ENCODE data around the gene CSE1L. TPM values are rescaled to one million over a fixed set of nuclear protein-coding genes. Genes with fewer than 3 reads are reported as not detected.
"Not testable (repeated sequence)": the region's sequence is repeated elsewhere in the genome, so short reads cannot be mapped to it uniquely, and the experiment has no call there.

Gene CSE1L
- polyA plus RNA-seq, 4 donors: 11.9 to 47.7 (median 23.3) TPM

DNA sequence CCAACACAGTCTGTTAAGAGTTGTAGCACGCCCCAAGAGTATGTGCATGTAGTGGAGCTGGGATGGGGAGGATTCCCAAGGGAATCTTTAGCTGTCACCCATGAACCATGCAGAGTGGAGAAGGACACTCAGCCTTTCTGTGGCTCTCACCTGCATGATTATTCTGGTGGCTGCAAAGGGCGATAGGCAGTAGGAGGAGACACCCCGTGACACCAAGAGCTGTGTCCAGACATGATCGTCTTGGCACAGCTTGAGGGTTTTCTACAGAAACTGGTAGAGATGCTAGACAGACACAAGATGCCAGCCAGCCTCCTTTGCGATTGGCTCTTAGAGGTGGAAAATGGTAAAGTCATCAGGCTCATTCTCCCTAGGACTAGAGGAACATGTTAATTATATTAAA, 3.1 kb upstream of the CSE1L start:
- Histone ChIP-seq H3K4me3 (ENCODE audit: low read depth in 1 of 3, low read length in 3 of 3) (no peak overlapping the region), H3K36me3 (ENCODE audit: control insufficient read depth in 3 of 3, insufficient read depth in 2 of 3, low read depth in 1 of 3, low read length in 3 of 3) (peaks cover 0 to 4% (median 0%) of the 10 kb centered on the region in 3 donors), H3K27ac (ENCODE audit: low read depth in 1 of 3, low read length in 2 of 3) (no peak overlapping the region), H3K4me1 (ENCODE audit: control insufficient read depth in 3 of 3, insufficient read depth in 2 of 3, low read depth in 1 of 3, low read length in 2 of 3) (peaks cover 2 to 8% (median 3%) of the 10 kb centered on the region in 3 donors), H3K27me3 (ENCODE audit: control insufficient read depth in 3 of 3, insufficient read depth in 3 of 3, low read length in 3 of 3) (no peaks in the 10 kb centered on the region), H3K9me3 (ENCODE audit: control insufficient read depth in 2 of 2, insufficient read depth in 1 of 2, low read depth in 1 of 2, low read length in 1 of 2) (no peaks in the 10 kb centered on the region)
- DNase-seq (no peak), FAIRE-seq (no peak)
- 91 to 99% (median 92%) methylated on average over 5 of the region's 5 CpGs for WGBS, 3 donors

DNA sequence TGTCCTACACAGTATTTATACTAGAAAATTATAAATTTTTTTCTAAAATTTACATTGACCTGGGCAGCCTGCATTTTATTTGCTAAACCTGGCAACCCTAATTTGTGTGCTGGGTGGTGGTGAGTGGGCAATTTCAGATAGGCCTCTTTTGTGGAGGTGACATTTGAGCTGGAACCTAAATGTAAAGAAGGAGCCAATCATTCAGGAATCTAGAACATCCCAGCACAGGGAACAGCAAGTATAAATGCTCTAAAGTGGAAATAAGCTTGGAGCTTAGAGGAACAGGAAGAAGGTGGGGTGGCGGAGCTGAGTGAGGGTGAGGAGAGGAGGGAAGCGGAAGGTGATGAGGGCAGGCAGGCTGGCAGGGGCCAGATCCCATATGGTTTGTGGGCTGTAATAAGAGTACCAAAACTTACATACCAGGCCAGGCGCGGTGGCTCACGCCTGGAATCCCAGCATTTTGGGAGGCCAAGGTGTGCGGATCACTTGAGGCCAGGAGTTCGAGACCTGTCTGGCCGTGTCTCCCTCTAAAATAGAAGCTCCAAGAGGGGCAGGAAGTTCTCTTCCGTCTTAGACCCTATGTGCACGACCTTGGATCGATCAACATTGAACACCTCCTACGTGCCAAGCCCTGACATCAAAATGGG, 549 bp upstream of the CSE1L start:
- Histone ChIP-seq H3K36me3 (ENCODE audit: control insufficient read depth in 3 of 3, insufficient read depth in 2 of 3, low read depth in 1 of 3, low read length in 3 of 3) (peaks cover 0 to 4% (median 0%) of the 10 kb centered on the region in 3 donors), H3K4me3 (ENCODE audit: low read depth in 1 of 3, low read length in 3 of 3) (peak overlapping the region in 2 of 3 donors; percentile 70 to 97), H3K4me1 (ENCODE audit: control insufficient read depth in 3 of 3, insufficient read depth in 2 of 3, low read depth in 1 of 3, low read length in 2 of 3) (peaks cover 2 to 8% (median 4%) of the 10 kb centered on the region in 3 donors), H3K9me3 (ENCODE audit: control insufficient read depth in 2 of 2, insufficient read depth in 1 of 2, low read depth in 1 of 2, low read length in 1 of 2) (no peaks in the 10 kb centered on the region), H3K27me3 (ENCODE audit: control insufficient read depth in 3 of 3, insufficient read depth in 3 of 3, low read length in 3 of 3) (no peaks in the 10 kb centered on the region), H3K27ac (ENCODE audit: low read depth in 1 of 3, low read length in 2 of 3) (peak overlapping the region; percentile 50 to 98 (median 87))
- WGBS, 3 donors: 4 to 9% (median 9%) methylated on average over 12 of the region's 12 CpGs
- DNase-seq: peak in 1 of 2 donors; percentile 21
- FAIRE-seq: no peak

DNA sequence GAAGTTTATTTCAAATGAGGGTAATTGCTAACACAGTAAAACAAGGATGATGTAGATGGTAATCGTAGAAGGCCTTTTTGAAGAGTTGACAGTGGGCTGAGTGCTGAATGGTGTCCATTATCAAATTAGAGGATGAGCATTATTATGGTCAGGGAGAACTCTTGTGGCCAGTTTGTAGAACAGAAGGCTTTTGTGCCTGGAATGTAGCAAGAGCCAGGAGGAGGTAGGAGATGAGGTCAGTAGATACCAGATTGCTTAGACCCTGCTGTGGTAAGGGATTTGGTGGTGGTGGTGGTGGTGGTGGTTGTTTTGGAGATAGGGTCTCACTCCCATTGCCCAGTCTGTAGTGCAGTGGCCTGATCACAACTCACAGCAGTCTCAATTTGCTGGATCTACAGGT, 6.2 kb downstream of the CSE1L start:
- Histone ChIP-seq H3K4me1 (ENCODE audit: control insufficient read depth in 3 of 3, insufficient read depth in 2 of 3, low read depth in 1 of 3, low read length in 2 of 3) (peaks cover 4 to 16% (median 8%) of the 10 kb centered on the region in 3 donors), H3K27ac (ENCODE audit: low read depth in 1 of 3, low read length in 2 of 3) (no peak overlapping the region), H3K4me3 (ENCODE audit: low read depth in 1 of 3, low read length in 3 of 3) (no peak overlapping the region), H3K27me3 (ENCODE audit: control insufficient read depth in 3 of 3, insufficient read depth in 3 of 3, low read length in 3 of 3) (no peaks in the 10 kb centered on the region), H3K36me3 (ENCODE audit: control insufficient read depth in 3 of 3, insufficient read depth in 2 of 3, low read depth in 1 of 3, low read length in 3 of 3) (peaks cover 0 to 17% (median 0%) of the 10 kb centered on the region in 3 donors), H3K9me3 (ENCODE audit: control insufficient read depth in 2 of 2, insufficient read depth in 1 of 2, low read depth in 1 of 2, low read length in 1 of 2) (no peaks in the 10 kb centered on the region)
- 87 to 91% (median 90%) methylated on average over 1 of the region's 1 CpG for WGBS, 3 donors
- no peak for DNase-seq
- FAIRE-seq: no peak

DNA sequence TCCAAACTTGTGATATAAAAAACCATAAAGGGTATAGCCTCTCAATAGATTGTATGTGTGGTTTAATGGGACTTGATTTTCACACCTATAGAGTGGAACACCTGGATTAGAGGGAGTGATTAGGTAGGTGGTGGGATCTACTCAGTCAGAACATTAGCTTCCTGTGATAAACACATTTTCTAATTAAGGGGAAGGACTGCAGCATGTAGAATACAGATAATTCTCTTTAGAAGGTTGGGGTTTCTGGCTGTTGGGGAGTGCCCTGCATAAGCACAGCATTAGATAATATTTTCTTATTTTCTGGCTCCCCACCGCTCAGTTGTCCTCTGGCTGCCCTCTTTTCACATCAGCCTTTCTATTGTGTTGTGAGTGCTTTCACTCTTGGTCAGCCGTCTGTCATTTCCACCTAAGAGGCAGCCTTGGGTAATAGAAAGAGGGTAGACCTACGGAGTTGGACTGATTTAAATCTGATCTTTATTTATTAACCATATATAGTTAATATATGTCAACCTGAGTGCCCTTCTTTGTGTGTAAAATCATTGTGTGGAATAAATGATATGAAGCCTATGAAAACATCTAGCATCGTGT, 8.0 kb downstream of the CSE1L start:
- peak in 1 of 2 donors; percentile 10 for DNase-seq
- Histone ChIP-seq H3K4me1 (ENCODE audit: control insufficient read depth in 3 of 3, insufficient read depth in 2 of 3, low read depth in 1 of 3, low read length in 2 of 3) (peaks cover 0 to 16% (median 6%) of the 10 kb centered on the region in 3 donors), H3K27ac (ENCODE audit: low read depth in 1 of 3, low read length in 2 of 3) (no peak overlapping the region), H3K9me3 (ENCODE audit: control insufficient read depth in 2 of 2, insufficient read depth in 1 of 2, low read depth in 1 of 2, low read length in 1 of 2) (no peaks in the 10 kb centered on the region), H3K36me3 (ENCODE audit: control insufficient read depth in 3 of 3, insufficient read depth in 2 of 3, low read depth in 1 of 3, low read length in 3 of 3) (peaks cover 0 to 25% (median 0%) of the 10 kb centered on the region in 3 donors), H3K4me3 (ENCODE audit: low read depth in 1 of 3, low read length in 3 of 3) (no peak overlapping the region), H3K27me3 (ENCODE audit: control insufficient read depth in 3 of 3, insufficient read depth in 3 of 3, low read length in 3 of 3) (no peaks in the 10 kb centered on the region)
- 32 to 57% (median 46%) methylated on average over 4 of the region's 4 CpGs for WGBS, 3 donors
- FAIRE-seq: no peak

DNA sequence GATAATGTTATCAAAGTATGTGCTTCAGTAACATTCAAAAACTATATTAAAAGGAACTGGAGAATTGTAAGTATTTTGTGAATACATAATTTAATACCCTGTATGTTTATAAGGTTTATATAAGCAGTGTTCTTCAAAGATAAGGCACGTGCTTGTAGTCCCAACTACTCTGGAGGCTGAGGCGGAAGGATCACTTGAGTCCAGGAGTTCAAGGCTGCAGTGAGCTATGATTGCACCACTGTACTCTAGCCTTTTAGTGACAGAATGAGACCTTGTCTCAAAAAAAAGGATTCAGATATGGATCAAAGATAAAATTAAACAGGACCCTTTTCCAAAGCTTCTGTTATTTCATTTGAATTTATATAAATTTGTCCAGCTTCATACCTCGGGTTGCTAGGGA, 17.2 kb downstream of the CSE1L start:
- no peak for FAIRE-seq
- H3K27ac ChIP-seq (ENCODE audit: low read depth in 1 of 3, low read length in 2 of 3): no peak overlapping the region
- no peaks in the 10 kb centered on the region for H3K9me3 ChIP-seq (ENCODE audit: control insufficient read depth in 2 of 2, insufficient read depth in 1 of 2, low read depth in 1 of 2, low read length in 1 of 2)
- no peaks in the 10 kb centered on the region for H3K27me3 ChIP-seq (ENCODE audit: control insufficient read depth in 3 of 3, insufficient read depth in 3 of 3, low read length in 3 of 3)
- H3K36me3 ChIP-seq (ENCODE audit: control insufficient read depth in 3 of 3, insufficient read depth in 2 of 3, low read depth in 1 of 3, low read length in 3 of 3): peaks cover 6 to 45% (median 11%) of the 10 kb centered on the region in 3 donors
- no peaks in the 10 kb centered on the region for H3K4me1 ChIP-seq (ENCODE audit: control insufficient read depth in 3 of 3, insufficient read depth in 2 of 3, low read depth in 1 of 3, low read length in 2 of 3)
- peak in 1 of 2 donors; percentile 8 for DNase-seq
- H3K4me3 ChIP-seq (ENCODE audit: low read depth in 1 of 3, low read length in 3 of 3): no peak overlapping the region
- WGBS, 3 donors: 76 to 78% (median 76%) methylated on average over 3 of the region's 3 CpGs

DNA sequence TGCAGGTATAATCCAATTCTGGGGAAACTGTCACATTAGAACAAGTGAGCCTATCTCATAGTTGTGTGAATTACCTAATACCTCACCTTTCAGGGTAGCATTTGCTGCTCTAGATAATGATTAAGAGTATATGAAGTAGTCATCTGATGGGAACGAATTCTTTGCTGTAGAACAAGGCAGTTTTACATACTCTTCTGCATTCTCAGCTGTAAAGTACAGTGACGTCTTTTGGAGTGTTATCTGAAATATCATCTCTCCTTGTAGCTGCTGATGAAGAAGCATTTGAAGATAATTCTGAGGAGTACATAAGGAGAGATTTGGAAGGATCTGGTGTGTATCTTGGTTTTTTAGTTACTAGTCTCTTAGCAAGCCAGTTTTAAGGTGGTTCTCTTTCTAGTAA, 28.4 kb downstream of the CSE1L start:
- Histone ChIP-seq H3K27me3 (ENCODE audit: control insufficient read depth in 3 of 3, insufficient read depth in 3 of 3, low read length in 3 of 3) (no peaks in the 10 kb centered on the region), H3K36me3 (ENCODE audit: control insufficient read depth in 3 of 3, insufficient read depth in 2 of 3, low read depth in 1 of 3, low read length in 3 of 3) (peaks cover 10 to 51% (median 14%) of the 10 kb centered on the region in 3 donors), H3K9me3 (ENCODE audit: control insufficient read depth in 2 of 2, insufficient read depth in 1 of 2, low read depth in 1 of 2, low read length in 1 of 2) (no peaks in the 10 kb centered on the region), H3K4me3 (ENCODE audit: low read depth in 1 of 3, low read length in 3 of 3) (no peak overlapping the region), H3K4me1 (ENCODE audit: control insufficient read depth in 3 of 3, insufficient read depth in 2 of 3, low read depth in 1 of 3, low read length in 2 of 3) (no peaks in the 10 kb centered on the region), H3K27ac (ENCODE audit: low read depth in 1 of 3, low read length in 2 of 3) (no peak overlapping the region)
- no peak for FAIRE-seq
- no peak for DNase-seq
- WGBS, 3 donors: 78 to 96% (median 92%) methylated on average over 2 of the region's 2 CpGs

DNA sequence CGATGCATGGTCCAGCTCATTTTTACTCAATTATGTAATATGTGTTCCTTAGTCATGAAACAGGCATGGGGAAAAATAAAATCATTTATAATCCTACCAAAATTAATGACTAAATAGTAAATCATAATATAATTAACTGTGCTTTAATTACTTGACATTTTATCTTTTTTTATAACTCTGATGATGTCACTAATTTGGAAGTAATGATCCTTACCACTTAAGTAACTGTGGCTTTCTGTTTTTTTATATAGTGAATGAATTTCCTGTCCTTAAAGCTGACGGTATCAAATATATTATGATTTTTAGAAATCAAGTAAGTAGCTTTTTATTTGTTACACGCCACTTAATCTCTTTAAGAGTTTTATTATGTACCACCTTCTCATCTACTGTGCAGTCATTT, 32.2 kb downstream of the CSE1L start:
- Histone ChIP-seq H3K27ac (ENCODE audit: low read depth in 1 of 3, low read length in 2 of 3) (no peak overlapping the region), H3K4me3 (ENCODE audit: low read depth in 1 of 3, low read length in 3 of 3) (no peak overlapping the region), H3K4me1 (ENCODE audit: control insufficient read depth in 3 of 3, insufficient read depth in 2 of 3, low read depth in 1 of 3, low read length in 2 of 3) (no peaks in the 10 kb centered on the region), H3K36me3 (ENCODE audit: control insufficient read depth in 3 of 3, insufficient read depth in 2 of 3, low read depth in 1 of 3, low read length in 3 of 3) (peaks cover 14 to 65% (median 17%) of the 10 kb centered on the region in 3 donors), H3K27me3 (ENCODE audit: control insufficient read depth in 3 of 3, insufficient read depth in 3 of 3, low read length in 3 of 3) (no peaks in the 10 kb centered on the region), H3K9me3 (ENCODE audit: control insufficient read depth in 2 of 2, insufficient read depth in 1 of 2, low read depth in 1 of 2, low read length in 1 of 2) (no peaks in the 10 kb centered on the region)
- WGBS, 3 donors: 91 to 96% (median 95%) methylated on average over 3 of the region's 3 CpGs
- FAIRE-seq (no peak), DNase-seq (no peak)

DNA sequence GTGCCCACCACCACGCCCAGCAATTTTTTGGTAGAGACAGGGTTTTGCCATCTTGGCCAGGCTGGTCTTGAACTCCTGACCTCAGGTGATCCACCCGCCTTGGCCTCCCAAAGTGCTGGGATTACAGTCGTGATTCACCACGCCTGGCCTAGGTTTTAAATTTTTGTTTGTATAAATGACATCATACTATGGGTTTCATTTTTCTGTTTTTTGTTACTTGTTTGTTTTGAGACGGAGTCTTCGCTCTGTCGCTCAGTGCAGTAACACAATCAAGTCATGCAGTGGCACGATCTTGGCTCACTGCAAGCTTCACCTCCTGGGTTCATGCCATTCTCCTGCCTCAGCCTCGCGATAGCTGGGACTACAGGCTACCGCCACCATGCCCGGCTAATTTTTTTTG, 36.2 kb downstream of the CSE1L start:
- H3K4me3 ChIP-seq (ENCODE audit: low read depth in 1 of 3, low read length in 3 of 3); H3K9me3 ChIP-seq (ENCODE audit: control insufficient read depth in 2 of 2, insufficient read depth in 1 of 2, low read depth in 1 of 2, low read length in 1 of 2); FAIRE-seq; DNase-seq; H3K27ac ChIP-seq (ENCODE audit: low read depth in 1 of 3, low read length in 2 of 3); H3K27me3 ChIP-seq (ENCODE audit: control insufficient read depth in 3 of 3, insufficient read depth in 3 of 3, low read length in 3 of 3); H3K4me1 ChIP-seq (ENCODE audit: control insufficient read depth in 3 of 3, insufficient read depth in 2 of 3, low read depth in 1 of 3, low read length in 2 of 3): not testable (repeated sequence)
- peaks cover 21 to 59% (median 28%) of the 10 kb centered on the region in 3 donors for H3K36me3 ChIP-seq (ENCODE audit: control insufficient read depth in 3 of 3, insufficient read depth in 2 of 3, low read depth in 1 of 3, low read length in 3 of 3)
- WGBS, 3 donors: 93 to 96% (median 94%) methylated on average over 12 of the region's 12 CpGs
